K562 (cell line): ENCODE data around the gene AMFR. TPM values are rescaled to one million over a fixed set of nuclear protein-coding genes. Genes with fewer than 3 reads are reported as not detected.

Experiments
- FOSL1 ChIP-seq: fragments of 200-800 bp; sonication (Bioruptor generic); conservative IDR thresholded peaks from 2 replicates; pipeline ENCODE4 v1.6.1; 2016; ENCODE audit warnings: missing genetic modification characterization, missing compliant biosample characterization
- FOXK2 ChIP-seq, 2 experiments: fragments of 450-650 bp; IDR thresholded peaks in 1 of 2; conservative IDR thresholded peaks in 1 of 2; 2 replicates each; pipeline ENCODE4 v1.6.1; 2016; ENCODE audit warnings: low read depth in 2 of 2, mild to moderate bottlenecking in 1 of 2
- HMGXB4 ChIP-seq: sonication (generic); formaldehyde crosslinking; IDR thresholded peaks from 2 replicates; pipeline ENCODE4 v1.8.1; 2023; ENCODE audit warnings: mild to moderate bottlenecking, missing genetic modification reagents
- KHSRP ChIP-seq: fragments of 450-650 bp; IDR thresholded peaks from 2 replicates; pipeline ENCODE4 v1.6.1; 2017
- RBBP5 ChIP-seq: fragments of 200-600 bp; sonication (generic); IDR thresholded peaks from 2 replicates; pipeline ENCODE4 v1.6.1; 2012; ENCODE audit warnings: borderline replicate concordance, mild to moderate bottlenecking, low read length, control low read depth, inconsistent platforms; ENCODE audit not compliant: insufficient read depth, poor library complexity, severe bottlenecking
- RBM22 ChIP-seq: fragments of 200-400 bp; formaldehyde crosslinking; IDR thresholded peaks from 2 replicates; pipeline ENCODE4 v1.6.1; 2018; ENCODE audit warnings: low read length, low read depth; ENCODE audit not compliant: poor library complexity, severe bottlenecking
- RFX7 ChIP-seq: fragments of 250-450 bp; sonication (Bioruptor Pico); IDR thresholded peaks from 2 replicates; pipeline ENCODE4 v1.5.1; 2021; ENCODE audit warnings: mild to moderate bottlenecking
- RUNX1 ChIP-seq: sonication (generic); IDR thresholded peaks from 2 replicates; pipeline ENCODE4 v1.6.1; 2016; ENCODE audit warnings: antibody characterized with exemption, low read depth
- SIN3A ChIP-seq, 2 experiments: fragments of 150-350 bp in 1 of 2; IDR thresholded peaks; 2 replicates each; pipeline ENCODE4 v1.6.1; 2011 to 2016; ENCODE audit warnings: borderline replicate concordance in 2 of 2, low read depth in 2 of 2, low read length in 2 of 2, mild to moderate bottlenecking in 2 of 2, moderate library complexity in 2 of 2; ENCODE audit not compliant: control insufficient read depth in 1 of 2
- ZNF407 ChIP-seq: fragments of 450-650 bp; IDR thresholded peaks from 2 replicates; pipeline ENCODE4 v1.6.1; 2016; ENCODE audit warnings: low read depth
- ZNF449 ChIP-seq: fragments of 250-450 bp; sonication (Bioruptor Pico); IDR thresholded peaks from 2 replicates; pipeline ENCODE4 v1.8.0; 2022; ENCODE audit warnings: moderate library complexity, mild to moderate bottlenecking, inconsistent platforms
- ZNF589 ChIP-seq: fragments of 200-800 bp; sonication (Bioruptor generic); IDR thresholded peaks from 2 replicates; pipeline ENCODE4 v1.6.1; 2016; ENCODE audit warnings: low read depth, missing genetic modification characterization, missing compliant biosample characterization
- polyA plus RNA-seq, 8 experiments: library from polyadenylated mRNA; depleted of rRNA in 4 of 8; stranded (reverse) in 5 of 8; unstranded in 3 of 8; fragments of >200 nt; fragmentation: Nextera tagmentation in 2 of 8; fragmentation: Illumina TruSeq in 1 of 8; extraction: Ambion mirVana in 2 of 8; extraction: Trizol in 1 of 8; gene quantifications; 2 replicates each; pipeline versions ENCODE4 v1.2.1 to v1.2.3, GENCODE V29; 2011 to 2014; ENCODE audit warnings: inconsistent platforms in 1 of 8, missing spikeins in 1 of 8
- total RNA-seq, 7 experiments: library from RNA; depleted of rRNA in 6 of 7; stranded (reverse); fragments of >200 nt in 6 of 7; fragmentation: Illumina TruSeq in 2 of 7; extraction: Trizol in 2 of 7; gene quantifications; 2 replicates each; pipeline versions ENCODE4 v1.2.1 to v1.2.3, GENCODE V29; 2011 to 2021; ENCODE audit warnings: low replicate concordance in 1 of 7
- TF ChIP-seq, protein P1 (sequence below): fragments of 200-800 bp; sonication (Bioruptor generic); IDR thresholded peaks from 2 replicates; pipeline ENCODE4 v1.6.1; 2017; ENCODE audit warnings: missing genetic modification characterization, missing compliant biosample characterization

Gene AMFR
- total and polyA plus RNA-seq, 9 of the 15 experiments (the other 6 are each of a cell fraction or from before 2014, with no cell fraction given): 15.6 to 113 (median 58.4) TPM

- TF ChIP-seq ZNF407 (no peak), RBM22 (no peak), FOXK2 (conservative IDR thresholded peaks at IDR 0.05 in 1 of 2, IDR thresholded peaks at IDR 0.05 in 1 of 2; ENCODE audit: low read depth in 2 of 2) (no peak), ZNF589 (no peak), HMGXB4 (no peak), RFX7 (CRISPR knock-in tag) (no peak), RUNX1 (no peak), RBBP5 (peak; percentile 89), KHSRP (no peak), FOSL1 (tag) (no peak), SIN3A (IDR thresholded peaks at IDR 0.05; ENCODE audit: borderline replicate concordance in 2 of 2, control insufficient read depth in 1 of 2, low read depth in 2 of 2, low read length in 2 of 2) (peak in 1 of 2 experiments; percentile 28; a peak in 1 of 4 replicates), ZNF449 (CRISPR knock-in tag) (no peak)
- TF ChIP-seq, protein P1, sequence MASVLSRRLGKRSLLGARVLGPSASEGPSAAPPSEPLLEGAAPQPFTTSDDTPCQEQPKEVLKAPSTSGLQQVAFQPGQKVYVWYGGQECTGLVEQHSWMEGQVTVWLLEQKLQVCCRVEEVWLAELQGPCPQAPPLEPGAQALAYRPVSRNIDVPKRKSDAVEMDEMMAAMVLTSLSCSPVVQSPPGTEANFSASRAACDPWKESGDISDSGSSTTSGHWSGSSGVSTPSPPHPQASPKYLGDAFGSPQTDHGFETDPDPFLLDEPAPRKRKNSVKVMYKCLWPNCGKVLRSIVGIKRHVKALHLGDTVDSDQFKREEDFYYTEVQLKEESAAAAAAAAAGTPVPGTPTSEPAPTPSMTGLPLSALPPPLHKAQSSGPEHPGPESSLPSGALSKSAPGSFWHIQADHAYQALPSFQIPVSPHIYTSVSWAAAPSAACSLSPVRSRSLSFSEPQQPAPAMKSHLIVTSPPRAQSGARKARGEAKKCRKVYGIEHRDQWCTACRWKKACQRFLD (CRISPR knock-in tag): 0 out of 2 replicates have a peak, but pooled peaks have one; percentile 35
These were observed 430 bp downstream of the AMFR start (continued) for GRCh38 chr16:56424791-56425438.
